ENCODE results near the gene SMG7. TPM values are rescaled to one million over a fixed set of nuclear protein-coding genes. Genes with fewer than 3 reads are reported as not detected.

SMG7 gene
- total RNA-seq, 1 donor from 2014 or later: 7.0 TPM

DNA sequence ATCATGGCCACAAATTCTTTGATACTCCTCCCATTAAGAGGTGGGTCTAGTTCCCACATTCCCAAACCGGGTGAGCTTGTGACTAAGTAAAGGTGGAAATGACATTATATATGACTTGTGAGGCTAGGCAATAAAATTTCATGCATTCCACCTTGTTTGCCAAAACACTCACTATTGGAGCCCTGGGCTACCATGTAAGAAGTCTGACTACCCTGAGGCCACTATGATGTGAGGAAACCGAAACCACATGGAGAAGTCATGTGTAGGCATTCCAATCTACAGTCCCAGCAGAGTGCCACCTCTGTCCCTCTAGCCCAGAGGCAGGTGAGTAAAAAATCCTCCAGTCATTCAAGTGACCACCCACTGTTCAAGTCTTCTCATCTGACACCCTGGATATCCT lies 17.9 kb upstream of the SMG7 start:
- H3K4me3 ChIP-seq (ENCODE audit: low read depth, low read length): no peak overlapping the region
- DNase-seq (ENCODE audit: low read depth): no peak
- TF ChIP-seq, protein P1, sequence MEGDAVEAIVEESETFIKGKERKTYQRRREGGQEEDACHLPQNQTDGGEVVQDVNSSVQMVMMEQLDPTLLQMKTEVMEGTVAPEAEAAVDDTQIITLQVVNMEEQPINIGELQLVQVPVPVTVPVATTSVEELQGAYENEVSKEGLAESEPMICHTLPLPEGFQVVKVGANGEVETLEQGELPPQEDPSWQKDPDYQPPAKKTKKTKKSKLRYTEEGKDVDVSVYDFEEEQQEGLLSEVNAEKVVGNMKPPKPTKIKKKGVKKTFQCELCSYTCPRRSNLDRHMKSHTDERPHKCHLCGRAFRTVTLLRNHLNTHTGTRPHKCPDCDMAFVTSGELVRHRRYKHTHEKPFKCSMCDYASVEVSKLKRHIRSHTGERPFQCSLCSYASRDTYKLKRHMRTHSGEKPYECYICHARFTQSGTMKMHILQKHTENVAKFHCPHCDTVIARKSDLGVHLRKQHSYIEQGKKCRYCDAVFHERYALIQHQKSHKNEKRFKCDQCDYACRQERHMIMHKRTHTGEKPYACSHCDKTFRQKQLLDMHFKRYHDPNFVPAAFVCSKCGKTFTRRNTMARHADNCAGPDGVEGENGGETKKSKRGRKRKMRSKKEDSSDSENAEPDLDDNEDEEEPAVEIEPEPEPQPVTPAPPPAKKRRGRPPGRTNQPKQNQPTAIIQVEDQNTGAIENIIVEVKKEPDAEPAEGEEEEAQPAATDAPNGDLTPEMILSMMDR (conservative IDR thresholded peaks at IDR 0.05; ENCODE audit: low read depth, low read length): no peak

DNA sequence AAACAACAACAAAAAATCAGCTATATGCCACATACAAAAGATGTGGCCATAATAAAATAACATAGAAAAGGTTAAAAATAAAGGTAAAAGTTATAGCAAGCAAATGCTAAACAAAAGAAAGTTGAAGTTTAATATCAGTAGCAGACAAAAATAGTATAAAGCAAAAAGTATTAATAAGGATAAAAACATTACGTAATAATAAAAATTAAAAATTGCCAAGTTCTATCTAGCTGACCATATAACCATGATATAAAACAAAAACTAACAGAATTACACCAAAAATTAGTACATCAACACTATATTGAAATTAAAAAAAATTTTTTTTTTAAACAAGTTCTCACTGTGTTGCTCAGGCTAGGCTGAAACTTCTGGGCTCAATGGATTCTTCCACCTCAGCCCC lies 15.5 kb upstream of the SMG7 start:
- TF ChIP-seq, protein P1 (conservative IDR thresholded peaks at IDR 0.05; ENCODE audit: low read depth, low read length): no peak
- H3K4me3 ChIP-seq (ENCODE audit: low read depth, low read length): no peak overlapping the region
- no peak for DNase-seq (ENCODE audit: low read depth)

DNA sequence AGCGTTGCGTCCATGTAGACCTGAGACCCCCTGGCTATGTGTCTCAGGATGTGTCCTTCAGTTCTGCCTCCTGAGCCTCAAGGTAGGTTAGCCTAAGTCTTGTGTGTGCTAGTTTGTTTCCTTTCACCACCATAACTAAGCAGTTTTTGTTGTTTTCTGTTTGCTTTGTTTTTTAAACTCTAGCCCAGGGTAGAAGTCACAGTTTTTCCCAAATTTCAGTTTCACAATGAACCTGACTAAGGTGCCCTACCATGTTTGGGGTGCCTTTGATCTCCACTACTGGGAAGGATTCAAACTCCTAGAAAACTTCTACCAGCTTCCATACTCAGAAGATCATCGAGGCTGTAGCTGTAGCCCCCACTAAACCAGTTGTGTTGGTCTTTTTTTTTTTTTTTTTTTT lies 14.8 kb upstream of the SMG7 start:
- TF ChIP-seq, protein P1 (conservative IDR thresholded peaks at IDR 0.05; ENCODE audit: low read depth, low read length): no peak
- no peak overlapping the region for H3K4me3 ChIP-seq (ENCODE audit: low read depth, low read length)
- DNase-seq (ENCODE audit: low read depth): no peak

DNA sequence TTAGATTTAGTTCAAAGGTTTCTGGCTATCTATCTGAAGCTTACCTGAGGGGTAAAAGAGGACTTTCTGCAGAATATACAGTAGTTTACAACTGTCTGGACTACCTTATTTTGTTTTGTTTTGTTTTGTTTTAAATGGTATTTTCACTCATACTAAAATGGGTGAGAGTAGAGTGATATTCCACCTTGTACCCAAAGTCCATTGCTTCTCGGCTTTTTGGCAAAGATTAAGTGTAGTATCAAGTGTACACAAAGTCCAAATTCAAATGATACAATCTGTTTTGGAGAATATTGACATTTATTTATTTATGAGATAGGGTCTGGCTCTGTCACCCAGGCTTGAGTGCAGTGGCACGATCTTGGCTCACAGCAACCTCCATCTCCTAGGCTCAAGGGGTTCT lies 11.7 kb upstream of the SMG7 start:
- DNase-seq (ENCODE audit: low read depth): no peak
- H3K4me3 ChIP-seq (ENCODE audit: low read depth, low read length): no peak overlapping the region
- TF ChIP-seq, protein P1 (conservative IDR thresholded peaks at IDR 0.05; ENCODE audit: low read depth, low read length): no peak

DNA sequence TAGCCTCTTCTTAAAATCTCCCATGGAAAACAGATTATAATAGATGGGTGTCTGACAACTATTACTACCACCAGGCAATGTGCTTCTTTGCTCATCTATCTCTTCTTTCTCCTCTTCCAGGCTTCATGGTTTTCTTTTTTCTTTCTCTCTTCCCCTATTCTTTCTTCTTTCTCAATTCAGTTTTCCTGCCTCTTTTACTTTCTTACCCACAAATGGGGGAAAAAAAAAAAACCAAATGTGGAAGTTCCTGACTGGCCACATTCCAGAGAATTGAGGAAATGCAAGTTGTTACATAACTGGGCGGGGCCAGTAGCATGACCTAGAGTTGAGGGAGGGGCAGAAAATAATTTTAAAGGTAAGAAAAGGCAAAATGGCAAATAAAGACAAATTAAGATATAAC lies 10.9 kb upstream of the SMG7 start:
- no peak overlapping the region for H3K4me3 ChIP-seq (ENCODE audit: low read depth, low read length)
- DNase-seq (ENCODE audit: low read depth): no peak
- TF ChIP-seq, protein P1 (conservative IDR thresholded peaks at IDR 0.05; ENCODE audit: low read depth, low read length): no peak

DNA sequence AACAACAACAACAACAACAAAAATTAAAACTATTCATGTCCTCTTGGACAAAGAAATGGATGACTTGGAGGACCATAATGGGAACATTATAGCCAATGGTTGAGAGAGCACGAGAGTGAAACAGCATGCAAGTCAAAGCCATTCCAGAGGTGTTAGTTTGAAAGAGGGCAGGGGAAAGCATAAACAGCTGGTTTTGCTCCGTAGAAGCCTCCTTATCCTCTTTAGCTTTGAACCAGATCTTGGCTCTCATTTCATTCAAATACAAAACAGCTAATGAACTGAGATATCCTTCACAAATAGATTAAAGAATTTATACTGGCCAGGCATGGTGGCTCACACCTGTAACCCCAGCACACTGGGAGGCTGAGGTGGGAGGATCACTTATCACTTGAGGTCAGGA lies 8.7 kb upstream of the SMG7 start:
- no peak for DNase-seq (ENCODE audit: low read depth)
- TF ChIP-seq, protein P1 (conservative IDR thresholded peaks at IDR 0.05; ENCODE audit: low read depth, low read length): no peak
- no peak overlapping the region for H3K4me3 ChIP-seq (ENCODE audit: low read depth, low read length)

DNA sequence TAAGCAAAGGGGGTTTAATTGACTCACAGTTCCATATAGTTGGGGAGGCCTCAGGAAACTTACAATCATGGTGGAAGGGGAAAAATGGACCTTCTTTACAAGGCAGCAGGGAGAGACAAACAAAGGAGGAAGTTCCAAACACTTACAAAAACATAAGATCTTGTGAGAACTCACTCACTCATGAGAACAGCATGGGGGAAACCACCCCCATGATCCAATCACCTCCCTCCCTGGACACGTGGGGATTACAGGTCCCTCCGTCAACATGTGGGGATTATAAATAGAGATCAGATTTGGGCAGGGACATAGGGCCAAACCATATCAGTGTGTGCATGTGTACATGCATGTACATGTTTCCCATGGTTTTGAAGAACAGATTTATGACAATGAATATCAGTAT lies 5.5 kb upstream of the SMG7 start:
- H3K4me3 ChIP-seq (ENCODE audit: low read depth, low read length): no peak overlapping the region
- no peak for DNase-seq (ENCODE audit: low read depth)
- TF ChIP-seq, protein P1 (conservative IDR thresholded peaks at IDR 0.05; ENCODE audit: low read depth, low read length): no peak
